GM19397 (cell line): Measurements from ENCODE around the gene PIP4K2B.
"Not testable (repeated sequence)": the region's sequence is repeated elsewhere in the genome, so short reads cannot be mapped to it uniquely, and the experiment has no call there.

Source experiments
- ATAC-seq: cut with Tn5 transposase; IDR thresholded peaks from one replicate; pipeline ENCODE4 v1.9.1; 2021; ENCODE audit warnings: mild to moderate bottlenecking, moderate library complexity; ENCODE audit not compliant: unreplicated experiment

The PIP4K2B gene

DNA sequence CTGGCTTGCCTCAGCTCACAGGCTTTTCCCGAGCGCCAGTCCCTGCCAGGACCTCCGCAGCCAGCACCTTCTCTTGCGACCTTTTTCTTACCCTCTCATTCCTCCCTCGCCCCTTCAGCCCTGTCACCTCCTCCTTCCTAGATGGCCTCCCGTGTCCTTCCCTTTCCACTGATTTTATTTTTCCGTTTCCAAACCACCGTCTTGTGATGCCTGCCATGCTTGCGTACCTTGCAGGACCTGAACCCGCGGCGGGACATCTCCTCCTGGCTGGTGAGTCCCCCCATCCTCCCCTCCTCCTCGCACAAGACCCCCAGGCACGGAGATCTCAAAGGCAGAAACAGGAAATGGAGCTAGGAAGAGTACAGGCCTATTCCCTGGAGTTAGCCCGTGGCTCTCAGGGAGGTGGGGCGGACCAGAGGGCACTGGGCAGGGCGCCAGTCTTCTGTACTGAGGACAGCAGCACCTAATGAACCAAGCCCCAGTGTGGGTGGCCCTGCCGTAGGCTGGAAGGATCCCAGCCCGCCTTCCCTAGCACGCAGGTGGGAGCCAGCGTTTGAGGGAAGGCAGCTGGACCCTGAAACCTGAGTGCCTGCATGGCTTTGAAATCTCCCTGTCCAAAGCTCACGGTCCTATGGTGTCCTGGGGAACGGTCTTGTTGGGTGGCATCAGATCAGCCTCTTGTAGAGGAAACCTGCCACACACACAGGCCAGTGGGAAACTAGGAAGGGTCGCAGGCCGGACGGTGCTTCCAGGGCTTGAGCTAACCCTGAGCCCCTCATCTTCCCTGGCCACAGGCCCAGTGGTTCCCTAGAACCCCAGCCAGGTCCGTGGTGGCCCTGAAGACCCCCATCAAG, 68.6 kb downstream of the PIP4K2B start:
- ATAC-seq, result no peak

DNA sequence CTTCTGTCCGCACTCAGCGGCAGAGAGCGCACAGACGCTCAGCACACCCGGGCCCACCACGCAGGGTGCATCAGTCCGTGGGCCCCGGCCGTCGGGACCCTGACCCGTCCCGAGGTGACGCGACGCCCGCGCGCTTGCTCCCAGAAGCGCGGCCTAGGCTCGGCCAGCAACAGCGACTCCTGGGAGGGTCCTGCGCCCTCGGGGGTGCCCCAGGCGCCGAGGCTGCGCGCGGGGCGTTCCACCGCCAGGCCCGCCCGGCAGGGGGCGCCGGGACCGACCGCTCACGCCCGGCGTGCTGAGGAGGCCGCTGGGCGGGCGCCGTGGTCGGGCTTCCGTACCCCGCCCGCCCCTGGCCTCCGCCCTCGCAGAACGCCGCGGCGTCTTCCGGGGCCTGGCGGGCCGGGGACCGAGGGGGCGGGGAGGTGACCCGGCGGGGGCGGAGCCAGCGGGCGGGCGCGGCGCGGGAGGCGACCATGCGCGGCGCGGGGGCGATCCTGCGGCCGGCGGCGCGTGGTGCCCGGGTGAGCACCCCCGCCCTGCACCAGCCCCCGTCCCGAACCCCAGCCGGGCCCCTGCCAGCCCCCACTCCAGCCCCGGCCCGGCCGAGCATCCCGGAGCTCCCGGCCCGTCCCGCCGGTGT, 69.3 kb downstream of the PIP4K2B start, which contains the start of gene CISD3:
TSS of gene CISD3 (plus strand) at position 456 of the 640 bp plus-strand sequence. CDS start at position 474, 18 bp downstream.
- ATAC-seq, result peak; percentile 84

GRCh38 chr17:38729368-38729885, 69.9 kb downstream of the PIP4K2B start:
- no peak for ATAC-seq

- ATAC-seq, result no peak
Measured at GRCh38 chr17:38728290-38728831, 71.0 kb downstream of the PIP4K2B start.

- no peak for ATAC-seq
Measured at GRCh38 chr17:38727736-38728135, 71.6 kb downstream of the PIP4K2B start.

DNA sequence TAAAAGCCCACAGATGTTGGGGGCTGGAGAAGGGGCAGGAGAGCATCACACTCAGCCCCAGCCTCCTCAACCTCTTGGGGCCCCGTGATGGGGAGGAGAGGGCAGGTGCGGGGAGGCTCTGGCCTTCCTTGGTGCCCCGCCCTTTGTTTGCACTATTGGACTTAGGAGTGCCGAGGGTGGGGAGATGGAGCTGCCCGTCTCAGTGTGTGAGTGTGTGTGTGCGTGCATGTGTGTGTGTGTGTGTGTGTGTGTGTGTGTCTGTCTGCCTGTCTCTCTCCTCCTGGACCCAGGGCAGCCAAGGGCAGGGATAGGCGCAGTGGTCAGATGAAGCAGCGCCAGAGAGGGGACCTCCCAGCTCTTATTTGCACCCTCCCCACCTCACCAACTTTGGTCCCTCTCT, 73.2 kb downstream of the PIP4K2B start:
- not testable (repeated sequence) for ATAC-seq

GRCh38 chr17:38725066-38725465, 74.3 kb downstream of the PIP4K2B start:
- no peak for ATAC-seq

GRCh38 chr17:38724337-38724988, 74.9 kb downstream of the PIP4K2B start:
- ATAC-seq, result no peak

- ATAC-seq, result no peak
Measured at GRCh38 chr17:38721802-38722201, 77.6 kb downstream of the PIP4K2B start.

- ATAC-seq, result no peak
Measured at GRCh38 chr17:38720941-38721340, 78.4 kb downstream of the PIP4K2B start.

- no peak for ATAC-seq
Measured at GRCh38 chr17:38719943-38720641, 79.3 kb downstream of the PIP4K2B start.

- no peak for ATAC-seq
Measured at GRCh38 chr17:38719289-38719942, 79.9 kb downstream of the PIP4K2B start.

- no peak for ATAC-seq
Measured at GRCh38 chr17:38717139-38717745, 82.1 kb downstream of the PIP4K2B start.

DNA sequence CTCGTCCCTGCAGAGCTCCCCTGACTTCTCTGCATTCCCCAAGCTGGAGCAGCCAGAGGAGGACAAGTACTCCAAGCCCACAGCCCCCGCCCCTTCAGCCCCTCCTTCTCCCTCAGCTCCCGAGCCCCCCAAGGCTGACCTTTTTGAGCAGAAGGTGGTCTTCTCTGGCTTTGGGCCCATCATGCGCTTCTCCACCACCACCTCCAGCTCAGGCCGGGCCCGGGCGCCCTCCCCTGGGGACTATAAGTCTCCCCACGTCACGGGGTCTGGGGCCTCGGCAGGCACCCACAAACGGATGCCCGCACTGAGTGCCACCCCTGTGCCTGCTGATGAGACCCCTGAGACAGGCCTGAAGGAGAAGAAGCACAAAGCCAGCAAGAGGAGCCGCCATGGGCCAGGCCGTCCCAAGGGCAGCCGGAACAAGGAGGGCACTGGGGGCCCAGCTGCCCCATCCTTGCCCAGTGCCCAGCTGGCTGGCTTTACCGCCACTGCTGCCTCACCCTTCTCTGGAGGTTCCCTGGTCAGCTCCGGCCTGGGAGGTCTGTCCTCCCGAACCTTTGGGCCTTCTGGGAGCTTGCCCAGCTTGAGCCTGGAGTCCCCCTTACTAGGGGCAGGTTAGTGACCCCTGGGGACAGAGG, 82.9 kb downstream of the PIP4K2B start:
- no peak for ATAC-seq
